ENCODE measurements around the gene NEK11. TPM values are rescaled to one million over a fixed set of nuclear protein-coding genes. Genes with fewer than 3 reads are reported as not detected.
"Not testable (repeated sequence)": the region's sequence is repeated elsewhere in the genome, so short reads cannot be mapped to it uniquely, and the experiment has no call there.

Gene NEK11
- total RNA-seq, 6 experiments from 2014 or later, result 2.5 to 4.0 (median 3.1) TPM

DNA sequence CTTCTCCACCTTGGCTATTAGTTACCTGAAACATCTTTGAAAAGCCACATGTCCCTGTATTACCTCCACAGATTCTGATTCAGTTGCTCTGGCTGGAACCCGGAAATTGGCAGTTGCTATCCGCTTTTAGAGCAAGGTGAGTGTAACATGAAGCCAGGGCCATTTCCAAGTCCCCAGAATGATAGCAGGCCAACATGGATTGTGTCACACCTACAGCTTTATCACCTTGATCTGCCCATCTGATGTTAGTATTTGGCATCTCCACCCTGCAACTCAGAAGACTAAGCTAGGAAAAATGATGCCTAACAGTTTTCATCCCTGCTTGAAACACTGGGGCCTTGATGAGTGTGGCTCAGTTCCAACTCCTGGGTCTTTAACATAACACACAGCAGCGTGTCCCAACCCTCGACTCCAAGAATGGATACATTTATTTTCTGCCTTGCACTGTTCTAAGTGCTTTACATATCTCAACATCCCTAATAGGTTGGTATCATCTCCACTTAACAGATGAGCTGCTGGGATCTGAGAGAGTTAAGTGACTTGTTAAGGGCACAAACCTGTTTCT, 333.6 kb downstream of the NEK11 start:
- no peak overlapping the region for H3K4me3 Mint-ChIP-seq
- peaks cover 16% of the 10 kb centered on the region for H3K4me1 Mint-ChIP-seq (ENCODE audit: low read depth)
- TF ChIP-seq CTCF (IDR thresholded peaks at IDR 0.05), result no peak
- H3K9me3 Mint-ChIP-seq, result peaks cover 4% of the 10 kb centered on the region; the same call in 1 of the 2 replicates
- no peak overlapping the region for H3K27ac Mint-ChIP-seq
- no peak for DNase-seq
- peaks cover 5% of the 10 kb centered on the region; the same call in 1 of the 2 replicates for H3K36me3 Mint-ChIP-seq (ENCODE audit: low read depth)
- H3K27me3 Mint-ChIP-seq (ENCODE audit: insufficient read depth), result peaks cover 8% of the 10 kb centered on the region

DNA sequence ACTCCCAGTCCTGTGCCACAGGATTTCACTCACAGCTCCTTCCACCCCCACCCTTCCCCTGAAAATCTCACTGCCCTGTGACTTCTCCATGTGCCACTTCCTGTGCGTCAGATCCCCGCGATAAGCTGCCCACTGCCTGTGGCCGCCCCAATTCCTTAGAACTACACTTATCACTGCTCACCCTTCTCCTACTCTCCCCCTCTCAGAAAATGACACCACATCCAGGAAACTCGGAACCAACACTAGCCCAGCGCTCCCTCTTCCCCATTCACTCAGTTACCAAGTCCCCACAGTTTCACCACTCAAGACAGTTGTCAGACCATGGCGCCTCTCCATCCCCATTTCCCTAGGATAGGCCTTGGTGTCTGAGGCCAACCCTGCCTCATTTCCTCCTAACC, 334.4 kb downstream of the NEK11 start:
- not testable (repeated sequence) for H3K4me3 Mint-ChIP-seq; H3K27ac Mint-ChIP-seq; H3K9me3 Mint-ChIP-seq; H3K4me1 Mint-ChIP-seq (ENCODE audit: low read depth); H3K27me3 Mint-ChIP-seq (ENCODE audit: insufficient read depth); DNase-seq; H3K36me3 Mint-ChIP-seq (ENCODE audit: low read depth)

- Mint-ChIP-seq H3K9me3 (peaks cover 4% of the 10 kb centered on the region; the same call in 1 of the 2 replicates), H3K4me1 (ENCODE audit: low read depth) (peaks cover 1% of the 10 kb centered on the region), H3K4me3 (no peak overlapping the region), H3K27me3 (ENCODE audit: insufficient read depth) (peaks cover 8% of the 10 kb centered on the region), H3K36me3 (ENCODE audit: low read depth) (peaks cover 5% of the 10 kb centered on the region; the same call in 1 of the 2 replicates), H3K27ac (no peak overlapping the region)
- TF ChIP-seq CTCF (IDR thresholded peaks at IDR 0.05), result no peak
- no peak for DNase-seq
Observed at GRCh38 chr3:131361464-131362421, 335.1 kb downstream of the NEK11 start.

- H3K4me3 Mint-ChIP-seq, result no peak overlapping the region
- H3K4me1 Mint-ChIP-seq (ENCODE audit: low read depth), result no peaks in the 10 kb centered on the region
- no peak overlapping the region for H3K27ac Mint-ChIP-seq
- H3K9me3 Mint-ChIP-seq, result peaks cover 4% of the 10 kb centered on the region; the same call in 1 of the 2 replicates
- H3K27me3 Mint-ChIP-seq (ENCODE audit: insufficient read depth), result peaks cover 8% of the 10 kb centered on the region
- TF ChIP-seq CTCF (IDR thresholded peaks at IDR 0.05), result no peak
- DNase-seq, result no peak
- peaks cover 5% of the 10 kb centered on the region; the same call in 1 of the 2 replicates for H3K36me3 Mint-ChIP-seq (ENCODE audit: low read depth)
Observed at GRCh38 chr3:131363275-131363674, 336.6 kb downstream of the NEK11 start.

DNA sequence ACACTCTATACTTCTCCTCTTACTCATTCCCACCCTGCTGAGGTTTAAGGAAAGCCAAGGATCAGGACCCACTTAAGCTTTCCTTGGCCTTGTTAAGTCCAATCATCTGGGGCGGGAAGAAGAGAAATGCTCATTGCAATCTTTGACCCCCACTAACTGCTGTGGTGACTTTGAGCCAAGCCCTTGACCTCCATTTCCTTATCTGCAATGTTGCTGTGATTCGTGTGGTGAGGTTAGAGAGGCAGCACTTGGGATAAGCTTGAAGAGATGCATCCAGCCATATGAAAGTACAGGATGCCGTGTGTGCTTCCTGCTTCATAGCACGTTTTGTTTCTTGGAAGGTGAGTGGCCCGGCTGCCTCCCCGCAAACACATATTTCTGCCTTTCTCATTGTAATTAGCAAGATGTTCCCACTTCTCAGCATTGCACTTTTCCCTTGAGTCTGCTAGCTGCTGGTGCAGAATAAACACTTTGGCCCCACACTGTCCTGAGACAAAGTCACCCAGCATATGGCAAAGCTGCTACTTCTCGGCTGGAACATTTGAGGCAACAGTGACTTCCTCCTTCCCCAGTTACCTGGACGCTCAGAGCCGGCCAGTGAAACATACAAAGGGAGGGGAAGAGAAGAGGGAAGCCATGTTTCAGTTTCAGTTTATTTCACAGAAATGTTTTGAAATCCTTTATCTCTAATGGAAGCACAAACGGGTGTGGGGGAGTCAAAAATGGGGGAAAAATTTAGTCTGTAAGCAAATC, 344.4 kb downstream of the NEK11 start:
- TF ChIP-seq CTCF (IDR thresholded peaks at IDR 0.05), result no peak
- Mint-ChIP-seq H3K4me3 (no peak overlapping the region), H3K27me3 (ENCODE audit: insufficient read depth) (no peaks in the 10 kb centered on the region; the same call in 1 of the 2 replicates), H3K9me3 (no peaks in the 10 kb centered on the region), H3K27ac (no peak overlapping the region), H3K4me1 (ENCODE audit: low read depth) (no peaks in the 10 kb centered on the region), H3K36me3 (ENCODE audit: low read depth) (0 out of 2 replicates have a peak, but pooled peaks cover 5% of the 10 kb centered on the region)
- no peak for DNase-seq

Data from HFFc6 (cell line).